ENCODE measurements around the gene TLR6.

- TF ChIP-seq POLR2AphosphoS5 (IDR thresholded peaks at IDR 0.05; ENCODE audit: low read depth, low read length), result no peak
- TF ChIP-seq HDAC2 (IDR thresholded peaks at IDR 0.05; ENCODE audit: borderline replicate concordance in 1 of 2, low read depth in 2 of 2, low read length in 2 of 2), result no peak
- no peak for TF ChIP-seq CTCF (IDR thresholded peaks at IDR 0.05; ENCODE audit: control extremely low read depth in 1 of 3, insufficient read depth in 1 of 3, low read depth in 1 of 3, low read length in 3 of 3)
- no peak for TF ChIP-seq MAX (IDR thresholded peaks at IDR 0.05)
Observed at GRCh38 chr4:38894322-38894982, 37.8 kb upstream of the TLR6 start.
